C4-2B (cell line): ENCODE data around the gene GBF1.
A peak's percentile ranks its signal among the peaks of the same experiment; 100 is the strongest.

ENCODE experiments used
- H3K27ac ChIP-seq: fragments of 450-650 bp; 2 replicates; pipeline ENCODE4 v1.5.1; 2017
- ZFX ChIP-seq: fragments of 450-650 bp; IDR thresholded peaks from 2 replicates; pipeline ENCODE4 v1.6.1; 2017
- TF ChIP-seq, protein P1 (sequence below): fragments of 450-650 bp; conservative IDR thresholded peaks from 2 replicates; pipeline ENCODE4 v1.5.1; 2017; ENCODE audit warnings: mild to moderate bottlenecking

The GBF1 gene, protein sequence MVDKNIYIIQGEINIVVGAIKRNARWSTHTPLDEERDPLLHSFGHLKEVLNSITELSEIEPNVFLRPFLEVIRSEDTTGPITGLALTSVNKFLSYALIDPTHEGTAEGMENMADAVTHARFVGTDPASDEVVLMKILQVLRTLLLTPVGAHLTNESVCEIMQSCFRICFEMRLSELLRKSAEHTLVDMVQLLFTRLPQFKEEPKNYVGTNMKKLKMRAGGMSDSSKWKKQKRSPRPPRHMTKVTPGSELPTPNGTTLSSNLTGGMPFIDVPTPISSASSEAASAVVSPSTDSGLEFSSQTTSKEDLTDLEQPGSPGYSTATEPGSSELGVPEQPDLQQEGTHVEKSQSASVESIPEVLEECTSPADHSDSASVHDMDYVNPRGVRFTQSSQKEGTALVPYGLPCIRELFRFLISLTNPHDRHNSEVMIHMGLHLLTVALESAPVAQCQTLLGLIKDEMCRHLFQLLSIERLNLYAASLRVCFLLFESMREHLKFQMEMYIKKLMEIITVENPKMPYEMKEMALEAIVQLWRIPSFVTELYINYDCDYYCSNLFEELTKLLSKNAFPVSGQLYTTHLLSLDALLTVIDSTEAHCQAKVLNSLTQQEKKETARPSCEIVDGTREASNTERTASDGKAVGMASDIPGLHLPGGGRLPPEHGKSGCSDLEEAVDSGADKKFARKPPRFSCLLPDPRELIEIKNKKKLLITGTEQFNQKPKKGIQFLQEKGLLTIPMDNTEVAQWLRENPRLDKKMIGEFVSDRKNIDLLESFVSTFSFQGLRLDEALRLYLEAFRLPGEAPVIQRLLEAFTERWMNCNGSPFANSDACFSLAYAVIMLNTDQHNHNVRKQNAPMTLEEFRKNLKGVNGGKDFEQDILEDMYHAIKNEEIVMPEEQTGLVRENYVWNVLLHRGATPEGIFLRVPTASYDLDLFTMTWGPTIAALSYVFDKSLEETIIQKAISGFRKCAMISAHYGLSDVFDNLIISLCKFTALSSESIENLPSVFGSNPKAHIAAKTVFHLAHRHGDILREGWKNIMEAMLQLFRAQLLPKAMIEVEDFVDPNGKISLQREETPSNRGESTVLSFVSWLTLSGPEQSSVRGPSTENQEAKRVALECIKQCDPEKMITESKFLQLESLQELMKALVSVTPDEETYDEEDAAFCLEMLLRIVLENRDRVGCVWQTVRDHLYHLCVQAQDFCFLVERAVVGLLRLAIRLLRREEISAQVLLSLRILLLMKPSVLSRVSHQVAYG (N-terminal part only)

GRCh38 chr10:102245082-102245931, at the start of gene GBF1:
TSS of gene GBF1 (plus strand) at chr10:102245532. CDS start at chr10:102258939, 13,407 bp downstream.
- TF ChIP-seq, protein P1, sequence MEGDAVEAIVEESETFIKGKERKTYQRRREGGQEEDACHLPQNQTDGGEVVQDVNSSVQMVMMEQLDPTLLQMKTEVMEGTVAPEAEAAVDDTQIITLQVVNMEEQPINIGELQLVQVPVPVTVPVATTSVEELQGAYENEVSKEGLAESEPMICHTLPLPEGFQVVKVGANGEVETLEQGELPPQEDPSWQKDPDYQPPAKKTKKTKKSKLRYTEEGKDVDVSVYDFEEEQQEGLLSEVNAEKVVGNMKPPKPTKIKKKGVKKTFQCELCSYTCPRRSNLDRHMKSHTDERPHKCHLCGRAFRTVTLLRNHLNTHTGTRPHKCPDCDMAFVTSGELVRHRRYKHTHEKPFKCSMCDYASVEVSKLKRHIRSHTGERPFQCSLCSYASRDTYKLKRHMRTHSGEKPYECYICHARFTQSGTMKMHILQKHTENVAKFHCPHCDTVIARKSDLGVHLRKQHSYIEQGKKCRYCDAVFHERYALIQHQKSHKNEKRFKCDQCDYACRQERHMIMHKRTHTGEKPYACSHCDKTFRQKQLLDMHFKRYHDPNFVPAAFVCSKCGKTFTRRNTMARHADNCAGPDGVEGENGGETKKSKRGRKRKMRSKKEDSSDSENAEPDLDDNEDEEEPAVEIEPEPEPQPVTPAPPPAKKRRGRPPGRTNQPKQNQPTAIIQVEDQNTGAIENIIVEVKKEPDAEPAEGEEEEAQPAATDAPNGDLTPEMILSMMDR = no peak
- TF ChIP-seq ZFX = peak; percentile 33; the same call in 1 of the 2 replicates
- H3K27ac ChIP-seq = peak within 1 kb of the TSS; percentile 82

DNA sequence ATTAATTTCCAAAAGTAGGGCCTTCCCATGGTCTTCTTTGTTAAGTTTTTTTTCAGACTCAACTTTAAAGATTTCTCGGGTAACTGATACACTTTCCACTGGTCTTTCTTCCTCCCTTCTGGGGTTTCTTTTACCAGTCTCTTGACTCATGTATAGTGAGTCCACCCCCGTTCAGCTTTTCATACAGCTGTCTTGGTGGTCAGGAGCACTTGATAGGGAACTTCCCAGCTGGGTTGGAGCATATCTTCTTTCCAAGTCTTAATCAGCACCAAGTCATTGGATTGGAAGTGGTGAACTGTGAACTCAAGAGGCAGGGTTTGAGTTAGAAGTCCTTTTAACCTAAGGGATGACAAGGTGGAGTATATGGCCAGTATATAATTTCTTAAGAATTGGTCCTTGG, 48.4 kb upstream of the GBF1 start:
- H3K27ac ChIP-seq = no peak overlapping the region
- no peak for TF ChIP-seq ZFX
- TF ChIP-seq, protein P1 = no peak

- TF ChIP-seq ZFX = no peak
- H3K27ac ChIP-seq = no peak overlapping the region
These were observed 47.3 kb upstream of the GBF1 start for GRCh38 chr10:102198027-102198426.

GRCh38 chr10:102200751-102201640, 44.3 kb upstream of the GBF1 start:
- H3K27ac ChIP-seq = no peak overlapping the region
- TF ChIP-seq, protein P1 = no peak
- TF ChIP-seq ZFX = no peak

GRCh38 chr10:102202386-102202785, 42.9 kb upstream of the GBF1 start:
- H3K27ac ChIP-seq = no peak overlapping the region

GRCh38 chr10:102208311-102209035, 36.9 kb upstream of the GBF1 start:
- H3K27ac ChIP-seq = no peak overlapping the region; the same call in 1 of the 2 replicates
- no peak for TF ChIP-seq ZFX
- TF ChIP-seq, protein P1 = no peak

More at GRCh38 chr10:102202386-102202785, 42.9 kb upstream of the GBF1 start:
- TF ChIP-seq ZFX = no peak
- TF ChIP-seq, protein P1 = no peak
